ENCODE measurements around the gene ITPK1. TPM values are rescaled to one million over a fixed set of nuclear protein-coding genes. Genes with fewer than 3 reads are reported as not detected.

Gene ITPK1
- total RNA-seq, 4 donors from 2014 or later: 64.8 to 235 (median 128) TPM

DNA sequence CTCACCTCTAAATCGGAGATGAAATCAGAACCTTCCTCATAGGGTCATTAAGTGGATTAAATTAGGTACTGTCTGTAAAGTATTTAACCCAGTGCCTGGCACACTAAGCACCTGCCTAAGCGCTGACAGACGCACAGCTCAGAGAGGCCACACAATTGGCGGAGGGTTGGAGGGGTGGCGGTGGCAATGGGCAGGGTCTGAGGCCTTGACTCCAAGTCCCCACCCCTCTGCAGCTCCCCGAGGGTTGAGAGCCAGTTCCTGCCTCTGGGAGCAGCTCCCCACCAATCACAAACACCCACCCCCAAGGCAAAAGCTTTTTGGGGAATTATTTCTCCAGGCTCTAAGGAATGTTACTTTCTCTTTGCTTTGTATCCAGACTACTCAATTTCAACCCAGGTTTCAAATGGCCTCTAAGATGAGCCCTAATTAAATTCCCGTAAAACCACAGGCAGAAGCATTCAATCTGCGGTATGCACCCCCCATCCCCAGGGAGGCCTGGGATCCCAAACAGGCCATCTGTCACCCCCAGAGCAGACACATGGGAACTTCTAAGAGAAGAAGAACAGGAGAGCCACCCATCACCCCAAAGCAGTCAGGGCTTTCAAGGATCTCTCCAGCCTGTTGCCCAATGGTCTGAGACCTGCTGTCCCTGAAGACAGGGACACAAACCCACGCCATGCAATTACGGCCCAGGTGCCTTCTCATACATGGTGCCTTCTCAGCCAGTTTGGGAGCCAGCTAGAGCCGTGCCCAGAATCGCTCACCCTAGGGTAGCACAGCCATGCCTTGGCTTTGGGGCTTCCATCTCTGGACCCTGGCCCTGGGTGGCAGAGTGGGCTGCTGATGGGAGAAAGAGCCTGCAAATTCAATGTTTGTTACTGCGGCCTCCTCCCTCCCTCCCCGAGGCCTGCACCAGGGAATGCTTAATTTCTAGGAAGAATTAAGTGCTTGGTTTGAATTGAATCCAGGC is 126.7 kb downstream of the ITPK1 start:
- DNase-seq: no peak
- H3K9me3 ChIP-seq: no peaks in the 10 kb centered on the region
- intact Hi-C loops (cut with DNase I; ENCODE audit: low total_unique reads) (no loop called here), in situ Hi-C loops (cut with MboI; ENCODE audit: low pct_ligation_motif_present in 1 of 4, low pct_unique_long_range_greater_than_20kb in 1 of 4, low sequenced_read_pairs in 3 of 4) (no loop called here)
- WGBS, 2 donors (ENCODE audit: low coverage in 1 of 2): 92 to 100% methylated on average over 3 to 14 of the region's 14 CpGs
- H3K27ac ChIP-seq: no peak overlapping the region
- peaks cover 11 to 22% (median 18%) of the 10 kb centered on the region in 4 donors for H3K4me1 ChIP-seq
- TF ChIP-seq POLR2A (IDR thresholded peaks at IDR 0.05) (no peak), CTCF (IDR thresholded peaks at IDR 0.05) (no peak), EP300 (IDR thresholded peaks at IDR 0.05; ENCODE audit: low read depth) (no peak), POLR2AphosphoS5 (IDR thresholded peaks at IDR 0.05) (no peak)
- H3K4me3 ChIP-seq: no peak overlapping the region
- no peaks in the 10 kb centered on the region for H3K27me3 ChIP-seq
- H3K36me3 ChIP-seq: peaks cover 0 to 4% (median 1%) of the 10 kb centered on the region in 4 donors

- H3K27ac ChIP-seq: peak overlapping the region in 3 of 4 donors; percentile 61 to 77 (median 66)
- intact Hi-C loops (cut with DNase I; ENCODE audit: low total_unique reads) (no loop called here), in situ Hi-C loops (cut with MboI; ENCODE audit: low pct_ligation_motif_present in 1 of 4, low pct_unique_long_range_greater_than_20kb in 1 of 4, low sequenced_read_pairs in 3 of 4) (no loop called here)
- H3K27me3 ChIP-seq: no peaks in the 10 kb centered on the region
- no peaks in the 10 kb centered on the region for H3K9me3 ChIP-seq
- DNase-seq: no peak
- peaks cover 11 to 22% (median 18%) of the 10 kb centered on the region in 4 donors for H3K4me1 ChIP-seq
- peaks cover 0 to 1% (median under 1%) of the 10 kb centered on the region in 4 donors for H3K36me3 ChIP-seq
- TF ChIP-seq EP300 (IDR thresholded peaks at IDR 0.05; ENCODE audit: low read depth) (no peak), POLR2A (IDR thresholded peaks at IDR 0.05) (no peak), POLR2AphosphoS5 (IDR thresholded peaks at IDR 0.05) (no peak), CTCF (IDR thresholded peaks at IDR 0.05) (no peak)
- H3K4me3 ChIP-seq: no peak overlapping the region
- 96% methylated on average over 21 of the region's 25 CpGs; no CpG with 5 or more reads in 1 of the 2 donors for WGBS, 2 donors (ENCODE audit: low coverage in 1 of 2)
These were observed 127.8 kb downstream of the ITPK1 start for GRCh38 chr14:92987713-92988510.

DNA sequence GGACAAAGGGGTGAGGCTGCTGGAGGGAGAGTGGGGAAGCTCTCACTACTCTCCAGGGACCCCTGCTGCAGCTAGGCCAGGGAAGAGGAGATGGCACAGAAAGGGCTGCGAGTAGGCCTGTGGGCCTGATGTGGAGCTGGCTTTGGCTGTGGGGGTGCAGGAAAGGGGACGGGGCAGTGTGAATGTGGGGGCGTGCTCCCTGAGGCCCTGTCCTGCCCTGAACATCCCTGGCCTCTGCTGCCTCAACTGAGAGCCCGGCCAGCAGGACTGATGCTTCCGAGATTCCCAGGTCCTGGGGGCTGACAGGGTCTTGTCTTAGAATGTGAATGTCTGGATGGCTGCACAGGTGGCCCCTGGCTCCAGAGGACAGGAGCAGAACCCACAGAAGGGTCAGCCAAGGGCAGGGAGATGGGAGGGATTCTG is 128.6 kb downstream of the ITPK1 start:
- TF ChIP-seq POLR2AphosphoS5 (IDR thresholded peaks at IDR 0.05) (no peak), CTCF (IDR thresholded peaks at IDR 0.05) (no peak), EP300 (IDR thresholded peaks at IDR 0.05; ENCODE audit: low read depth) (no peak), POLR2A (IDR thresholded peaks at IDR 0.05) (no peak)
- intact Hi-C loops (cut with DNase I; ENCODE audit: low total_unique reads) (no loop called here), in situ Hi-C loops (cut with MboI; ENCODE audit: low pct_ligation_motif_present in 1 of 4, low pct_unique_long_range_greater_than_20kb in 1 of 4, low sequenced_read_pairs in 3 of 4) (no loop called here)
- no peaks in the 10 kb centered on the region for H3K36me3 ChIP-seq
- no peaks in the 10 kb centered on the region for H3K9me3 ChIP-seq
- no peak overlapping the region for H3K4me3 ChIP-seq
- DNase-seq: no peak
- peak overlapping the region; percentile 14 to 77 (median 64) for H3K27ac ChIP-seq
- H3K4me1 ChIP-seq: peaks cover 11 to 27% (median 20%) of the 10 kb centered on the region in 4 donors
- H3K27me3 ChIP-seq: no peaks in the 10 kb centered on the region
- 90% methylated on average over 5 of the region's 5 CpGs; no CpG with 5 or more reads in 1 of the 2 donors for WGBS, 2 donors (ENCODE audit: low coverage in 1 of 2)

Measured in transverse colon (tissue), 4 donors.